Nephron (organoid): ENCODE measurements around the gene PLCH1.

Experiments used
- H3K27ac Mint-ChIP-seq, 3 experiments: 2 replicates each; pipeline ENCODE4 v1.8.0; 2020; ENCODE audit warnings: mixed read lengths in 3 of 3, mild to moderate bottlenecking in 2 of 3, moderate library complexity in 1 of 3
- H3K27me3 Mint-ChIP-seq: 2 replicates; pipeline ENCODE4 v1.8.0; 2021; ENCODE audit warnings: low read depth, mild to moderate bottlenecking, moderate library complexity, mixed read lengths
- H3K36me3 Mint-ChIP-seq: 2 replicates; pipeline ENCODE4 v1.8.0; 2020; ENCODE audit warnings: low read depth, mixed read lengths
- H3K4me1 Mint-ChIP-seq: 2 replicates; pipeline ENCODE4 v1.8.0; 2020; ENCODE audit warnings: mixed read lengths
- H3K4me3 Mint-ChIP-seq, 3 experiments: 2 replicates each; pipeline ENCODE4 v1.8.0; 2020; ENCODE audit warnings: mild to moderate bottlenecking in 3 of 3, mixed read lengths in 3 of 3, moderate library complexity in 2 of 3
- H3K9me3 Mint-ChIP-seq: 2 replicates; pipeline ENCODE4 v1.8.0; 2020; ENCODE audit warnings: mixed read lengths
- TF ChIP-seq, protein P1 (sequence below), 3 experiments: fragments of 200-600 bp; sonication (generic); IDR thresholded peaks; one replicate each; pipeline ENCODE4 v1.5.0; 2021; ENCODE audit warnings: antibody characterized with exemption in 3 of 3; ENCODE audit not compliant: unreplicated experiment in 3 of 3

The PLCH1 gene

DNA sequence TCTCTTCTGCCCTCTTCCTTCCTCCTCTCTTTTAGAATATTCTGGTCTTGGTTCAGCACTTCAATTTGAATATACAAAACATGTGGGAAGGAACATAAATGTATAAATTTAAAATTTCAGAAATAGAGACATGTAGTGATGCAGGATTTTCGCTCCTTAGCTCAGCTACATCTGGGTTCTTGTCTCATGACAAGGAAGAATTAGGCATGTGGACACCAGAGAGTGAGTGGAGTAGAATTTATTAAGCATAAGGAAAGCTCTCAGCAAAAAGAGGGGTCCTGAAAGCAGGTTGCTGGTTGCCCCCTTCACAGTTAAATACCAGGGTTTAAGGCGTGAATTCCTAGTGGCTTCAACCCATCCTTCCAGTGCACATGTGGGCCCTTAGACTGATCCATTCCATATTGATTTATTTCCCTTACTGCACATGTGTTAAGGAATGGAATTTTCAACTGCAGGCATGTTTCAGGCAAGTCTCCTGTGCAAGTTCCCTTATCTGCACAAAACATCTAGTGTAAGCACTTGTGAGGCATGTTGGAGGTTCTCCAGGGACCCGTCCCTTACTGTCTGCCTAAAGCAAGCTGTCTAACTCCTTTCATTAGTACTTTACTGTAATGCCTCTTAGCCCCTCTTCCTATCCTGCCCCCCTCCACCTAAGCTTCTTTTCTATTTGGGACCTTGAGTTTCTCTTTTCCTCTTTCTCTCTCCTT lies 318.2 kb downstream of the PLCH1 start:
- TF ChIP-seq, protein P1, sequence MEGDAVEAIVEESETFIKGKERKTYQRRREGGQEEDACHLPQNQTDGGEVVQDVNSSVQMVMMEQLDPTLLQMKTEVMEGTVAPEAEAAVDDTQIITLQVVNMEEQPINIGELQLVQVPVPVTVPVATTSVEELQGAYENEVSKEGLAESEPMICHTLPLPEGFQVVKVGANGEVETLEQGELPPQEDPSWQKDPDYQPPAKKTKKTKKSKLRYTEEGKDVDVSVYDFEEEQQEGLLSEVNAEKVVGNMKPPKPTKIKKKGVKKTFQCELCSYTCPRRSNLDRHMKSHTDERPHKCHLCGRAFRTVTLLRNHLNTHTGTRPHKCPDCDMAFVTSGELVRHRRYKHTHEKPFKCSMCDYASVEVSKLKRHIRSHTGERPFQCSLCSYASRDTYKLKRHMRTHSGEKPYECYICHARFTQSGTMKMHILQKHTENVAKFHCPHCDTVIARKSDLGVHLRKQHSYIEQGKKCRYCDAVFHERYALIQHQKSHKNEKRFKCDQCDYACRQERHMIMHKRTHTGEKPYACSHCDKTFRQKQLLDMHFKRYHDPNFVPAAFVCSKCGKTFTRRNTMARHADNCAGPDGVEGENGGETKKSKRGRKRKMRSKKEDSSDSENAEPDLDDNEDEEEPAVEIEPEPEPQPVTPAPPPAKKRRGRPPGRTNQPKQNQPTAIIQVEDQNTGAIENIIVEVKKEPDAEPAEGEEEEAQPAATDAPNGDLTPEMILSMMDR (IDR thresholded peaks at IDR 0.05; ENCODE audit: unreplicated experiment in 3 of 3), result no peak
- peaks cover 9% of the 10 kb centered on the region for H3K9me3 Mint-ChIP-seq
- peaks cover 13% of the 10 kb centered on the region for H3K4me1 Mint-ChIP-seq
- H3K27me3 Mint-ChIP-seq, result no peaks in the 10 kb centered on the region
- H3K27ac Mint-ChIP-seq, result no peak overlapping the region
- H3K36me3 Mint-ChIP-seq, result no peaks in the 10 kb centered on the region
- H3K4me3 Mint-ChIP-seq, result no peak overlapping the region

DNA sequence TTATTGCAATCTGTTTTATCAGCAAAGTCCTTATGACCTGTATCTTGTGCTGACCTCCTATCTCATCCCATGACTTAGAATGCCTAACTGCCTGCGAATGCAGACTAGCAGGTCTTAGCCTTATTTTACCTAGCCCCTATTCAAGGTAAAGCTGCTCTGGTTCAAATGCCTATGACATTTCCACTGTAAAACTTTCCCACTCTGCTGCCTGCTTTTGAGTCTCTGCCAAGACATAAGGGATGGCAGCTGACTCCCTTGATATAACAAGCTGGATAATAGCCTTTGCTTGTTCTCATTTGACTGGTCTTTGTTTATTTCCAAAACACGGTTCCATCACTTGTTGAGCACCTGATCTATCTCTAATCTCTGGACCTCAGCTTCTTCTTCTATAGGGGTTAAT lies 319.5 kb downstream of the PLCH1 start:
- Mint-ChIP-seq H3K27me3 (no peaks in the 10 kb centered on the region), H3K36me3 (no peaks in the 10 kb centered on the region), H3K27ac (no peak overlapping the region), H3K4me1 (peaks cover 25% of the 10 kb centered on the region), H3K4me3 (no peak overlapping the region), H3K9me3 (peaks cover 9% of the 10 kb centered on the region)
- TF ChIP-seq, protein P1 (IDR thresholded peaks at IDR 0.05; ENCODE audit: unreplicated experiment in 3 of 3), result no peak

DNA sequence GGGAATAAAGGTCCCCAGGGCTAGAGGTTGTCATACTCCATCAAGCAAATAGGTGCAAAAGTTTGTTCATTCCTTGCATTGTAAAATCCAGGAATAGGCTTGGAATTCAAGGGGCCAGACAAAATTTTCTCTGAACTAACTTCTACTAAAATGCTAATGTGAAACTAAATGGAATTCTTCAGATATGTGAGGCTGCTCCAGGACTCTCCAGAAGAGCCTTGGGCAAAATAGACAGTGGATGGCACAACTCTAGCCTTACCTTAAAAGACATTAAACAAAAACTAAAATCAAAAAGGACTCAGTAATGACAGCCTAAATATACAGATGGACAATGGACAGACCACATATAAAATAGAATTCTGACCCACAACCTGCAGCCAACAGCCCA lies 320.6 kb downstream of the PLCH1 start:
- H3K36me3 Mint-ChIP-seq, result no peaks in the 10 kb centered on the region
- no peak overlapping the region for H3K4me3 Mint-ChIP-seq
- H3K27me3 Mint-ChIP-seq, result no peaks in the 10 kb centered on the region
- H3K27ac Mint-ChIP-seq, result peak overlapping the region in 1 of 3 experiments; percentile 50
- TF ChIP-seq, protein P1 (IDR thresholded peaks at IDR 0.05; ENCODE audit: unreplicated experiment in 3 of 3), result no peak
- peaks cover 28% of the 10 kb centered on the region for H3K4me1 Mint-ChIP-seq
- H3K9me3 Mint-ChIP-seq, result peaks cover 9% of the 10 kb centered on the region

DNA sequence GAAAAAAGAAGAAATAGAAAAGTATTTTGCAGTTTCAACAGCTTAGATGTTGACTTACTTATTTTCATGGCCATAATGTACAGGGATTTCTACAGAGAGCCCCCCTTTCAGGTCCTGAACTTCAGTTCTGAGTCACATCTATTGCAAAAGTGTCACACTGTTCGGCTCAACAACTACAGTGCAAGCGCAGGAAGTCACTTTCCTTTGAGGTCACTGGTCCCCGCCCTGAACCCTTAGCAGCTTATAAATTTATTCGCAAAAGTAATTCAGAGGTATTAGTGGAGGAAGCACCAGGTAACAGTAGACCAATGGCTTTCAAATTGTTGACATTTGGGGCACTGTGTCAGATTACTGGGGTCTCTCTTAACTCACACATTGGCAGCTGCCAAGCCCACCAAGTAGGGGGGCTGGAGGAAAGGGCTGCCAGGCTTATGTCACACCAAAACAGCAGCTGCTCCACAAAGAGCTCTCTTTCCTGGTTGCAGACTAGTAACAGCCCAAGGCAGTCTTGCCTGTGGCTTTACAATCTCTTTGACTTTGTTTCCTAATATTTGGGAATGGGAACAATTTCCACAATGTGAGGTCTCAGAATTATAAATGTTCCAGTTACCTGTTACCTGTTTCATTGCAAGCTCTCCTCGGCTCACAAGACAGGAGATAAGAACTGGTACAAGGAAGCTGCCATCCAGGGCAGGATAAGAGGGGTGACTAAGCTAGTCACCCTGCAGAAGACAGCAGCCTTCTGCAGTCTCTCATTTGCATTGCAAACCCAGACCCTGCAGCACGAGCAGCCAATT lies 321.1 kb downstream of the PLCH1 start:
- H3K27ac Mint-ChIP-seq, result peak overlapping the region in 1 of 3 experiments; percentile 50
- H3K9me3 Mint-ChIP-seq, result peaks cover 8% of the 10 kb centered on the region
- TF ChIP-seq, protein P1 (IDR thresholded peaks at IDR 0.05; ENCODE audit: unreplicated experiment in 3 of 3), result no peak
- no peaks in the 10 kb centered on the region for H3K36me3 Mint-ChIP-seq
- peaks cover 31% of the 10 kb centered on the region for H3K4me1 Mint-ChIP-seq
- no peak overlapping the region for H3K4me3 Mint-ChIP-seq
- H3K27me3 Mint-ChIP-seq, result no peaks in the 10 kb centered on the region

DNA sequence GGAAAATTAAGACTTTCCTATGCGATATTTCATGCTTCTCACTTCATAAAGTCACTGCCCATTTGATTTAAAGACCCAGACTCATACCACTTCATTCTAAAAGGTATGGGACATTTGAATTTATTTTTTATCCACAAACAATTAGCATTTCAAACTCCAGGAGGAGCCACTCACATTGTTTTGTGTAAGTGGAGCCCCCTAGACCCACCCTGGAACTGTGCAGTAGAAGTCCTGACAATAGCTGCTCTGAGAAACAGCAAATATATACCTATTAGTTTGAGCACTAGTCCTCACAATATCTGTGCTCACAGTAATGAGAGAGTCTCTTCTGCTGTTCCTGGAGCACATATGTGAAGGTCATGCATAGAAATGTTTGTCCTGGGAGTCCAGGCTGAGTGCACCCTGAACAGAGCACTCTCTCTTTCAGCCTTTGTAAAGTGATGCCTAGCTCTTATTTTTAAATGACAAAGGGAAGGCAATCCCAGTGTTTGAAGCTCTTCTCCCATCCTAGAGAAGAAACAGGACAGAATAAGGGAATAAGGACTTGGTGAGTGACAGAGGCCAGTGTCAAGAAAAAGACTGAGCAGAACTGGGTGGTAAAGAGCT lies 323.9 kb downstream of the PLCH1 start:
- Mint-ChIP-seq H3K27me3 (no peaks in the 10 kb centered on the region), H3K9me3 (no peaks in the 10 kb centered on the region), H3K27ac (peak overlapping the region; percentile 10 to 34 (median 19)), H3K4me3 (no peak overlapping the region), H3K36me3 (no peaks in the 10 kb centered on the region), H3K4me1 (peaks cover 41% of the 10 kb centered on the region)
- TF ChIP-seq, protein P1 (IDR thresholded peaks at IDR 0.05; ENCODE audit: unreplicated experiment in 3 of 3), result peak; percentile 19 to 34 (median 22)
